Measurements from ENCODE around the gene DNAJC8.

DNAJC8 gene

DNA sequence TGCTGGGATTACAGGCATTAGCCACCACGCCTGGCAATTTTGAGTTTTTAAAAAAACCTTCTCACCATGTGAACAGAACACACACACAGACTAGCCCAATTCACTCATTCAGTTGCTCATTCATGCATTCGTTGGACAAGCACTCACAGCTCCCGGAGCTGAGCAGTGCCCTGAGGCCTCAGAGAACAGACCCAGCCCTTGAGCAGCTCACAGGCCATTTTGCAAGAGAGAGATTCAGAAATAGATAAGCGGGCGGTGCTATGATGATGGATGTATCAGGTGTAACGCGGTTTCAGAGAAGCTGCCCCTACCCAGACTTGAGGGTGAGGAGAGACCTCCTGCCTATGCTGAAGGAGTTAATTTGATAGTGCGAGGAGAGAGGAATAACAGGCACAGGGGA, 74.9 kb downstream of the DNAJC8 start:
- TF ChIP-seq TEAD4 (IDR thresholded peaks at IDR 0.05): no peak
- TF ChIP-seq NFIC (IDR thresholded peaks at IDR 0.05): no peak
- TF ChIP-seq RAD21 (IDR thresholded peaks at IDR 0.05; ENCODE audit: low read depth): no peak
- no peak for TF ChIP-seq EGR1 (IDR thresholded peaks at IDR 0.05)
- TF ChIP-seq EP300 (IDR thresholded peaks at IDR 0.05; ENCODE audit: borderline replicate concordance): no peak
- TF ChIP-seq TCF12 (IDR thresholded peaks at IDR 0.05; ENCODE audit: low read depth): no peak
- TF ChIP-seq ZBTB7A (IDR thresholded peaks at IDR 0.05; ENCODE audit: low read depth): no peak
- no peak for TF ChIP-seq YY1 (IDR thresholded peaks at IDR 0.05; ENCODE audit: low read depth)
- TF ChIP-seq FOXM1 (IDR thresholded peaks at IDR 0.05; ENCODE audit: borderline replicate concordance, low read depth): no peak
- no peak for TF ChIP-seq TAF1 (IDR thresholded peaks at IDR 0.05; ENCODE audit: low read depth)

DNA sequence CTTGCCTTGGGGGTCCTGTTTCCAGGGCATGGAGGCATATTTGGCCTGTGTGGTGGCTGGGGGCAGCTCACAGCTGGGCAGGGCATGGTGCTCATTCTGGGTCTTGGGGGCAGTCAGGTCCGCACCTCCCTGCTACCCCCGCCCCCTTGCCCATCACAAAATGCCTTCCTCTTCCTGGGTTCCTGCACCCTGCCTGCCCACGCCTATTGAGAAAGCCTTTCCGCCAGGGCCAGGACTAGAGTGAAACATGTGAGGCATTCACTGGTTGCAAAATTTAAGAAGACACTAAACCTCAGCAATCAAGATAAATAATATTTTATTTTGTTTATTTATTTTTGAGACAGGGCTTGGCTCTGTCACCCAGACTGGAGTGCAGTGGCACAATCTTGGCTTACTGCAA, 76.0 kb downstream of the DNAJC8 start:
- no peak for TF ChIP-seq REST (IDR thresholded peaks at IDR 0.05; ENCODE audit: low read depth)
- TF ChIP-seq MAX (IDR thresholded peaks at IDR 0.05): no peak
- no peak for TF ChIP-seq EP300 (IDR thresholded peaks at IDR 0.05; ENCODE audit: borderline replicate concordance)
- TF ChIP-seq EGR1 (IDR thresholded peaks at IDR 0.05): no peak
- TF ChIP-seq TEAD4 (IDR thresholded peaks at IDR 0.05): no peak
- no peak for TF ChIP-seq TAF1 (IDR thresholded peaks at IDR 0.05; ENCODE audit: low read depth)
- no peak for TF ChIP-seq NFIC (IDR thresholded peaks at IDR 0.05)
- TF ChIP-seq ZBTB7A (IDR thresholded peaks at IDR 0.05; ENCODE audit: low read depth): no peak
- no peak for TF ChIP-seq YY1 (IDR thresholded peaks at IDR 0.05; ENCODE audit: low read depth)
- TF ChIP-seq RAD21 (IDR thresholded peaks at IDR 0.05; ENCODE audit: low read depth): no peak

GRCh38 chr1:28155628-28156027, 77.2 kb downstream of the DNAJC8 start:
- TF ChIP-seq TCF12 (IDR thresholded peaks at IDR 0.05; ENCODE audit: low read depth) (no peak), MAX (IDR thresholded peaks at IDR 0.05) (no peak), TEAD4 (IDR thresholded peaks at IDR 0.05) (no peak), CEBPB (IDR thresholded peaks at IDR 0.05) (no peak), CREB1 (IDR thresholded peaks at IDR 0.05; ENCODE audit: low read depth) (no peak), YY1 (IDR thresholded peaks at IDR 0.05; ENCODE audit: low read depth) (no peak), REST (IDR thresholded peaks at IDR 0.05; ENCODE audit: low read depth) (no peak)
- TF ChIP-seq, protein P1, sequence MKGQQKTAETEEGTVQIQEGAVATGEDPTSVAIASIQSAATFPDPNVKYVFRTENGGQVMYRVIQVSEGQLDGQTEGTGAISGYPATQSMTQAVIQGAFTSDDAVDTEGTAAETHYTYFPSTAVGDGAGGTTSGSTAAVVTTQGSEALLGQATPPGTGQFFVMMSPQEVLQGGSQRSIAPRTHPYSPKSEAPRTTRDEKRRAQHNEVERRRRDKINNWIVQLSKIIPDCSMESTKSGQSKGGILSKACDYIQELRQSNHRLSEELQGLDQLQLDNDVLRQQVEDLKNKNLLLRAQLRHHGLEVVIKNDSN (IDR thresholded peaks at IDR 0.05): no peak

DNA sequence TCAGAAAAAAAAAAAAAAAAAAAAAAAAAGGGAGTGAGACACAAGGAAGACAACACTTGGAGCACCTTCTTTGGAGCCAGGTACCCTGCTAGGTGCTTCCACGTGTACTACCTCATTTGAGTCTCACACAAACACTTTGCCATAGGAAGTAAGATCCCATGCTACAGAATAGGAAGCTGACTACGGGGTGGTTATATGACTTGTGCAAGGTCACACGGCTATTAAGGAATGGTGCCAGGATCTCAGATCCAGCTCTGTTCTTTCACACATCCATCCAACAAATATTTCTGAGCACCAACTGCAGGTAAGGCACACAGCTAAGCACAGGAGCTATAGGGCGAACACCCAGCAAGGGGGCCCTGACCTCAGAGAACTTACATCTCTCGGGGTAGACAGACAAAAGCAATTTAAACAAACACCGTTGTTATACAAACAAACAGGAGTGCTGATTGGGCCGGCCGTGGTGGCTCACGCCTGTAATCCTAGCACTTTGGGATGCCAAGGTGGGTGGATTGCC, 78.7 kb downstream of the DNAJC8 start:
- TF ChIP-seq RAD21 (IDR thresholded peaks at IDR 0.05; ENCODE audit: low read depth): no peak
- no peak for TF ChIP-seq YY1 (IDR thresholded peaks at IDR 0.05; ENCODE audit: low read depth)
- TF ChIP-seq, protein P1 (IDR thresholded peaks at IDR 0.05): no peak
- TF ChIP-seq TEAD4 (IDR thresholded peaks at IDR 0.05): no peak
- no peak for TF ChIP-seq CEBPB (IDR thresholded peaks at IDR 0.05)
- no peak for TF ChIP-seq ZBTB7A (IDR thresholded peaks at IDR 0.05; ENCODE audit: low read depth)
- TF ChIP-seq EP300 (IDR thresholded peaks at IDR 0.05; ENCODE audit: borderline replicate concordance): no peak
- no peak for TF ChIP-seq NFIC (IDR thresholded peaks at IDR 0.05)
- TF ChIP-seq CREB1 (IDR thresholded peaks at IDR 0.05; ENCODE audit: low read depth): no peak
- TF ChIP-seq MAX (IDR thresholded peaks at IDR 0.05): no peak
- no peak for TF ChIP-seq EGR1 (IDR thresholded peaks at IDR 0.05)
- TF ChIP-seq TCF12 (IDR thresholded peaks at IDR 0.05; ENCODE audit: low read depth): no peak
